KG1 (cell line): Measurements from ENCODE around the gene ZNF680.
"Not testable (repeated sequence)": the region's sequence is repeated elsewhere in the genome, so short reads cannot be mapped to it uniquely, and the experiment has no call there.

Experiments used
- DNase-seq: peaks from one replicate; lab custom pipeline; 2025; lab: John Stamatoyannopoulos, UW

Gene ZNF680

DNA sequence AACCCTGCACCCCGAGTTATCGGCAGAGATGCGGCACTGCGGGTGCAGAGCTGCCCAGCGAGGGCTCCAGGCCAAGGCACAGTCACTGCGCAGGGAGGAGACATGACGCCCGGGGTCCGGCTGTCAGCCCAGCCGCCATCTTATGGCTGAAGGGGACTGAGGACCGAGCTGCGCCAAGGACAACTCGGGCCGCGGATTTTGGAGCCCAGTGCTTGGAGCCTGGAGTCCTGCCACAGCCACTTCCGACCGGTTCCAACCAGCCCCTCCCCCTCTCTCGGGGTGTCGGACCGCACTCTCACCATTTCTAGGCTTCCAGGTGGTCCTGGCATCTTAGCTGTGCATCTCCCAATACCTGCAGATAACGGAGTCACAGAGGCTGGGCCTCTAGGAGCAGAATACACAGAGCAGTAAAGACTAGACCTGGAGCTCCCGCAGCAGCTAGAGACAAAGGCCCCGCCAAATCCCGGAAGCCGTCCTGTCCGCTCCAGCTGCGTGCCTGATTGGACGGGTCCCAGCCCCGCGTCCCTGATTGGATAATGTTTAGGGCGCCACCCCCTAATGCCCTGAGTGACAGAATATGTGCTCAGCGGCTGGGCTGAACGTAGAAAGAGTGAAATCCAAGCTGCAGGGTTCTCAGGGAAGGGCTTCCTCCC is at the start of gene ZNF680:
TSS of gene ZNF680 (minus strand) at position 446 of the 653 bp plus-strand sequence. CDS start at position 329, 117 bp downstream.
- DNase-seq = peak; percentile 93

DNA sequence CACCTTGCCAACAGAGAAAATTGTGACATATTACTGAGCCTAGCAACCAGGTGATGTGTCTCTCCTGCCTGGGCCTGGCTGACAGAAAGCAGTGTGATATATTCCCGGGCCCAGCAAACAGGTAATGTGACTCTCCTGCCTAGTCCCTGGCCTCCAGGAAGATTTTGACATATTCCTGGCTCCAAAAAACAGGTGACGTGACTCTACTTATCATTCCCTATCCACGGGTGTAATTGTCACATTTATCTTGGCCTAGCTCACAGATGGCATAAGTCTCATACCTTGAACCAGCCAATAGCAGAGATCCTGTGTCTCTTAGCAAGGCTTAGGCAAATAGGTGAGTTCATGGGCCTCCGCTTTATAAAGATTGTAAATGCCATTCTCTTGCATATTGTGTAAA is 49.6 kb upstream of the ZNF680 start:
- DNase-seq = no peak

DNA sequence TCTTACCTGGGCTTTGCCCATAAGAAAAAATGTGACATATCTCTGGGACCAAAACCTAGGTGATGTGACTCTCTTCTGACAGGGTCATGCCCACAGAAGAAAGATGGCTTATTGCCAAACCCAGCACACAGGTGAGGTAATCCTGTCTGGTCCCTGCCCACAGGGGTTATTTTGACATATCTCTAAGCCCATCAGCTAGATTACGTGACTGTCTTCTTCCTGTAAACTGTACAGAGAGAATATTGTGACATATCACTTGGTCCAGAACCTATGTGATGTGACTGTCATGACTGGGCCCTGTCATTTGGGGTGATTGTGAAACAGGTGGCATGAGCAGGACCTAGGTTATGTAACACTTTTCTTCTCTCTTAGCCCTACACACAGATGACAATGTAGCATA is 48.8 kb upstream of the ZNF680 start:
- DNase-seq = no peak

DNA sequence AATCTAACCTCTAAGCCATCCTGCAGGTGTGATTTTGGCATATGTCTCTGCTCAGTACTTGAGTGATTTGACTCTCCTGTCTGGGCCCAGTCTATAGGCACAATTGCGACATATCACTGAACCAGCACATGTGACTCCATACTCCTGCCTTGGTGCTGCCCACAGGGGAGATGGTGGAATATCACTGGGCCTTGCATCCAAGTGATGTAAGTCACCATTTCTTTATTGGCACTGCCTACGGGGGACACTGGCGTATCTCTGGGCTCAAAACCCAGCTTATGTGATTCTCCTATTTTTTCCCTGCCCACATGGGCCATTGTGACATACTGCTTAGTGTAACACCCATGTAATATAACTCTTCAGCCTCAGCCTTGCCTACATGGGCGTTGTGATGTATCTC is 48.1 kb upstream of the ZNF680 start:
- no peak for DNase-seq

DNA sequence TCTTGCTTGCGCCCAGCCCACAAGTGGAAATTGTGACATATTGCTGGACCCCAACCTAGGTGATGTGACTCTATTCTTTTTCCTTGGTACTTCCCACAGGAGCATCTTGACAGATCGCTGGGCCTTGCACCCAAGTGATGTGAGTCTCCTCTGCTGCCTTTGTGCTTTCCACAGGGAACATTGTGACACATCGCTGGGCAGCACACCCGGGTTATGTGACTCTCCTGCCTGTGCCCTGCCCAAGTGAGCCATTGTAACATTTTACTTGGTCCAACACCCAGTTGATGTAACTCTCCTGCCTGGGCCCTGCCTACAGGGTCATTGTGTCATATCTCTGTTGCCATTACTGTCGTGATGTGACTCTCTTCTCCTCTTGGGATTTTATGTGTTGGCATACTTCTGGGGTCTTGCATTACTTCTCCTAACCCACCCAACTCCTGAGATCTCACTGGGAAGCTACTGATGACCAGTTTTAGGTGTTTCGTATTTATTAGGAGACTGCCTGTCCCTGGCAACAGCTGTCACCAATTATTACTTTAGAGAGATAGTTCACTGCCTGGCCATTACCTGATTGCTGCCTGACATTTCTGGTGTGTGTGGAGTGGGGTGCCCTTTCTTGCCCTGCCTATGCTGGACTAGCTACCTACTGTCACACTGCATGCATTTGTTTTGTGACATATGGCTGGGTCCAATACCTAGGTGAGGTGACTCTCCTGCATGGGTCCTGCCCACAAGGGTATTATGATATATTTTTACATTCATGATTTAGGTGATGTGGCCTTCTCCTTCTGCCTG is 45.4 kb upstream of the ZNF680 start:
- DNase-seq = no peak

DNA sequence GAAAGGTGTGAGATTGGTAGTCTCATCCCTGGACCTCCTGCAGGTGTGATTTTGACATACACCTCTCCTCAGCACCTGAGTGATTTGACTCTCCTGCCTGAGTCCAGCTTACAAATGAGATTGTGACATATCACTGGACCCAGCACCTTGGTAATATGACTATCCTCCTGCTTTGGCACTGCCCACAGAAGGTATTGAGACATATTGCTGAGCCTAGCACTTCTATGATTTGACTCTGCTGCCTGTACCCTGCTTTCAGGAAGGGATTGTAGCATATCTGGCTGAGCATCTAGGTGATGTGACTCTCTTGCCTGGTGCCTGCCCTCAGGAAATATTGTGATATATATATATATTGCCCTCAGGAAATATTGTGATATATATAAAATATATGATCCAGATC is 43.5 kb upstream of the ZNF680 start:
- DNase-seq = no peak

DNA sequence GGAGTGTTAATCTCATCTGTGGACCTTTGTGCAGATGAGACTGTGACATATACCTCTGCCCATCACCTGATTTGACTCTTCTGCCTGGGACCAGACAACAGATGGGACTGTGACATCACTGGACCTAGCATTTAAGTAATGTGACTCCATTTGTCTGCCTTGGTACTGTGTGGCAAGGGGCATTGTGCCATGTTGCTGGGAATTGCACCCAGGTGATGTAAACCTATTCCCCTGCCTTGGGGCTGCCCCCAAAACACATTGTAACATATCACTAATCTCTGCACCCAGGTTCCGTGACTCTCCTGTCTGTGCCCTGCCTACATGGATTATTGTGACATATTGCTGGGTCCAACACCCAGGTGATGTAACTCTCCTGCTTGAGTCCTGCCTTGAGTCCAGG is 40.4 kb upstream of the ZNF680 start:
- no peak for DNase-seq

DNA sequence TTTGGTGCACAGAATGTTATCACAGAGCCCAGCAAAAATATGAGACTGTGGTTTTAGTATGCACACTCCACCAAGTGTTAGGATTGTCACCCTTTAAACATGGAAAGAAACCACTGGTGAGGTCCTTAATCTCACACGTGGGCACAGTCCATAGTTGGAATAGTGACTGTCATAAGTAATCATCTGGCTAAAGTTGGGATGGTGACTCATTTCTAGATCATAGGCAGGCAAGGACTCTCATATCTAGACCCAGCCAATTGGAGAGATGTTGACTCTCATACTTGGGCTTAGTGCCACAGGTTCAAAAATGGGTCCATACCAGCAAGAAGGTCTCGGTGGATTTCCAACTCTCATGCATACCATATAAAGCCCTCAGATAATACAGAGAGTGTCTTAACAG is 39.6 kb upstream of the ZNF680 start:
- no peak for DNase-seq

DNA sequence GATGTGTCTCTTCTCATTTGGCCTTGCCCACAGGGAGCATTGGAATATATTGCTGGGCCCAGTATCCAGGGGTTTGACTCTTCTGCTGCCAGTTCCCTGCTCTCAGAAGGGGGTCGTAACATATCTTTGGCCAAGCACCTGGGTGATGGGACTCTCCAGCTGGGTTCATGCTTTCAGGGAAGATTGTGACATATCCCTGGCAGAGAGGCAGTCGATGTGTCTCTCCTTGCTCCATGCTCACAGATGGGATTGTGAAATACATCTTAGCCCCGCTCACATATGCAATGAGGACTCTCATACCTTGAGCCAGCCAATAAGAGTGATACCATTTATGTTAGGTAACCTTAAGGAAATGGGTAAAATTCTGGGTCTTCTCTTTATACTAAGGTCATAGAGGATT is 39.2 kb upstream of the ZNF680 start:
- DNase-seq = no peak

DNA sequence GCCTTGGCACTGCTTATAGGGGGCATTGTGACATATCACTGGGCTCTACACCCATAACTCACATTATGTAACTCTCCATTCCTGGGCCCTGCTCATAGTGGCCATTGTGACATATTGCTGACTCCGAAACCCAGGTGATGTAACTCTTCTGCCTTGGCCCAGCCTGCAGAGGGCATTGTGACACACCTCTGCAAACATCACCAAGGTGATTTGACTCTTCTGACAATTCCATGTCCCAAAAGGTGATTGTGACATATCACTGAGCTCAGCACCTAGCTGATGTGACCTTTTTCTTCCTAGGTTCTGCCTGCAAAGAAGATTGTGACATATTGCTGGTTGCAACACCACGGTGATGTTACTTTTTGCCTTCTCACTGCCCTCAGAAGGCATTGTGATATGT is 36.5 kb upstream of the ZNF680 start:
- no peak for DNase-seq

DNA sequence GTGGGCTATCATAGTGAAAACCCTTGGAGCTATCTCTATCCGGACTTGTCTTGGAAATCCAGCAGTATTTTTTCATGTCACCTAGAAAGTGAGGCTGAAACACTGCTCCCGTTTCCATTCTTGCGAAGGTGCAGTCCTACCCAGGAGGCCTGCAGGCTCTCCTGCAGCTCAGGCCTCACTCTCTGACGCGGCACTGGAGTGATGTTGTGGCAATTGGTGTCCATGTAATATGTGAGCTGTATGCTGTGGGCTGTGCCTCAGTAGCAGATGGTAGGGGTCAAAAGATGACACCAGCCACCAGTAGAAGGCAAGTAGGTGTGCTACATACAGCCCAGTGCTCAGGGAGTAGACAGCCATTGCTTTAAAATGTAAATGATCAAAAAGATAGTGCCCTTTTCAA is 28.1 kb upstream of the ZNF680 start:
- no peak for DNase-seq

DNA sequence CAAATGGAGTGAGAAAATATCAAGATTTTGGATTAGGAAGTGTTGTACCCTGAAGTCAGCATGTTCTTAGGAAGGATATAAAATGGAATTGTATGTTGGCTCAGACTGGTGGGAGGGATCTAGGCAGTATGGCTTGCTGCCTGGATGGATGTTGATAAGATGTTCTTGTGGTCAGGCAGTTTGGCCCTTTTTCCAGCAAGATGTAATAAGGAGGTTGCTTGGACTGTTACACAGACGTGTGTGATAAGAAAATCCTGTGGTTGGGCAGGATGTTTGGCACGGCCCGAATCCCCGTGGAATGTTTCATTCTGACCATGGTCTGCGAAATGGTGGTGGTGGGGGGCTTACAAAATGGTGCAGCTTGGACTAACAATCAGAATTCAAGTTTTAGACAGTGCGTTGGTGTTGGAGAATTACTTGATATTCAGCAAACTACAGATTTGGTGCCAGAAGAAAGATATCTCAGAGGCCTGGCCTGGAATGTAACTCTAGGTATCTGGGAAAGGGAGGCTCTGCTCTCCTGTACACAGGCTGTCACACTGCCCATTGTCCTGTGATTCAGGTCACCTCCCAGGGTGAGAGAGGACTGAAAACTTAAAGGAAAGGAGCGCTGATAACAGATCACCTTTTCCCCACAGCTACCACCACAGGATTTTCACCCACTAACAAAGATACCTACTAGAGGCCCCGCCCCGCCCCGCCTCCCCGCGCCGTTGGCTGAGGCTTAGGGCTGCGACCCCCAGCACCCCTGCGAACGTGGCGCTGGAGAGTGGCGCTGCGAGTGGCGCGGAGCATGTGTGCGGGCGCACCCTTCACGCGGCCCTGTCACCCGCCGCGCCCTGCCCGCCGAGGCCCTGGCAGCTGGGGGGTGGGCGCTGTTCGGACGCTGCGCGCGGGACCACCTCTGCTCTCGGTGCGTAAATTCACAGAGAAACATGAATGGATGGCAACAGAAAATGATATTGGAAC is 19.3 kb upstream of the ZNF680 start:
- no peak for DNase-seq

DNA sequence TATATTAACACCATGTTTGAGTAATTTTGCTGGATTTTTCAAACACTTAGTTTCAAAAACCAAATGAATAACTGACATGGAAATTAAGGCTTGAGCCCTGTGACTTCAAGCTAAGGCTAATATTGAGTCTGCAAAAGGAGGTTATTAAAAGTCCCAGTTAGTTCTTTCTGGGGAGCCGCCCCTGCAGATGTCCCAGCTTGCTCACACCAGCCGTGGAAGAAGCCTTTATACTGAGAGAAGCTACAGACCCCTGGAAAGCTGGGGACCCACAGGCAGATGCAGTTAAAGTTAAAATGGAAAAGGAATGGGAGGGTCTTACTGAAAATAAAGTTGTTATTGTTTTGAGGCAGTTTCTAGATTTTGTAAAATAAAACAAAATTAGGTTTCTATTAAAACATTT is 18.5 kb upstream of the ZNF680 start:
- no peak for DNase-seq

DNA sequence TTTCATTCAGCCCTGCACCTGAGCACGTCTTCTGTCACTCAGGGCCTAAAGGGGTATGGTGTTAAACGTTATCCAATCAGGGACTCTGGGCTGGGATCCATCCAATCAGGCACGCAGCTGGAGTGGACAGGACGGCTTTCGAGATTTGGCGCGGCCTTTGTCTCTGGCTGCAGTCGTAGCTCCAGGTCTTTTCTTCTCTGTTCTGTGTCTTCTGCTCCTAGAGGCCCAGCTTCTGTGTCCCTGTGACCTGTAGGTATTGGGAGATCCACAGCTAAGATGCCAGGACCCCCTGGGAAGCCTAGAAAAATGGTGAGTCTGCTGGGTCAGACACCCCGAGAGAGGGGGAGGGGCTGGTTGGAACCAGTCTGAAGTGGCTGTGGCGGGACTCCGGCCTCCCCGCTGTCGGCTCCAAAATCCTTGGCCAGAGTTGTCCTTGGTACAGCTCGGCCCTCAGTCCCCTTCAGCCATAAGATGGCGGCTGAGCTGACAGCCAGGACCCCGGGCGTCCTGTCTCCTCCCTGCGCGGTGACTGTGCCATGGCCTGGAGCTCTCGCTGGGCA is 11.7 kb upstream of the ZNF680 start:
- DNase-seq = no peak

DNA sequence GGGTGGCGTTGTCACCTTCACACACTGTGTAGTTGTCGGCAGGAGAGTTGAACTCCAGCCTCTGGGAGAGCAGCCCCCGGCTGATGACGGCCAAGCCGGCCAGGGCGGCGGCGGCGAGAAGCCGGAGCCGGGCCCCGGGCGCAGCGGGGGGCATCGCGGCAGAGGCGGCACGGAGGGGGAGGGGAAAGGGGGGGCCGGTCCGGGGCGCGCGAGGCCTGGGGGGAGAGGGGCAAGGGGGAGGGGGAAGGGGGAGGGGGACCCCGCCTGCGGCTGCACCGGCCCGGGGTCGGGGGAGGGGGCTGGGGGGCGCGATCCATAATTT is 7.4 kb upstream of the ZNF680 start:
- DNase-seq = not testable (repeated sequence)

DNA sequence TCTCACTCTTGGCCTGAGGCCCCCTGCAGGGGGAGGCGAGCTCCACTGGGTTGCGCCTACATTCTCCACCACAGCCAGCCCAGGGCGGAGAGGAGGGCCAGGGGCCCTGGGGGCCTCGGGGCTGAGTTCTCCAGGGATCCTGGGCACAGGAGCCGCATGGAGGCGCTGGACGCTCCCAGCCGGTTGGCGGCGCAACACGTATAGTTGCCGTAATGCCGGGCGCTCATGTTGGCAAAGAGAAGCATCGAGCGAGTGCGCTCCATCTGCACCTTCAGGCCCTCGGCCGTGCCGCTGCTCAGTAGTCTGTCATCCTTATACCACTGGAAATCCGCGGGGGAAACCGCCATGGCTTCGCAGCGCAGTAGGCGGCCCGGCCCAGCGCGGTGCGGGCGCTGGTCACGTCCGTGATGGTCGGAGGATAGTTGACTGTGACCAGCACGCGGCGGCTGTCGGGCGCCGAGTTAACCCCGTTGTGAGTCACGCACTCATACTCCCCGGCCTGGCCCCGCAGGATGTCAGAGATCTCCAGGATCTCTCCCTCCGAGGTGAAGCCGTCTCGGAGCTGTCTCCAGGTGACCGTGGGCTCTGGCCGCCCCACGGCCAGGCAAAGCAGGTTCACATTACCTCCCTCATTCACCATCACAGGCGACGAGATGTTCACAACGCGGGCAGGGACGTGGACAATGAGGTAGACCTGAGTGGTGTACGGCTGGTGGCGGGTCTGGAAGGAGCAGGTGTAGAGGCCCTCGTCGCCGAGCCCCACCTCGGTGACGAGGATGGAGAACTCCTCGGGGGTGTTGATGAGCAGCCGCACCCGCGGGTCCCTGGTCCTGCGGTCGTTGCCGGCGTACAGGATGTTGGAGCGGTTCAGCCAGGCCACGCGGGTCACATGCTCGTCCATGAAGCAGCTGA is 6.8 kb upstream of the ZNF680 start:
- not testable (repeated sequence) for DNase-seq

DNA sequence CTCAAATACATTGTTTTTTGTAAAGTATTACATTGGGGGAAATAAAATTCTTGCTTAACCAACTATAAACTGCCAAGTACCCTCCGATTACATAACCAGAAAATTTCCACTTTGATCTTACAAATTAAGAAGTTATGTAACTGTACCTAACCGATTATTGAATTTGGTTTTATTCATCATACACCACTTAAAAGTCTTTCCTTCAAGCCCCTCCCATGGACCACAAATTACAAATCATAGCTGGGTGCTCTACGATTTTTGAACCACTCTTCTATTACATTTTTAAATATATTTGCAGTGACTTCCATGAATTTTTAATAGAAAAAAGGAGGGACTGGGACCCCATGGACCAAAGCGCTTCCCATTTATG is 630 bp downstream of the ZNF680 start:
- no peak for DNase-seq

DNA sequence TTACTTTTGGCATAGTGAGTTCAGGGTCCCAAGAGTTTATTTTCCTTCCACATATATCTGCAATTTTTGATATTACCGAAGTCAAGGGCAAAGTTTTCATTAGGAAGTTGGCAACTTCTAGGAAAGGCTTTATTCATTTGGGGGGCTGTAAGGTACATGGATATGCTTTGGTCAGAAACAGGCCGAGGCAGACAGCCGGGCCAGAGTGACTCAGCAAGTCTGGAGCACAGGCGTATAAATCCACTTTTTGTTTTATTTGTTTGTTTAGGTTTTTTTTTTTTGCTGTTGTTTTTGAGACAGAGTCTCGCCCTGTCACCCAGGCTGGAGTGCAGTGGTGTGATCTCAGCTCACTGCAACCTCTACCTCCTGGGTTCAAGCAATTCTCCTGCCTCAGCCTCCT is 3.7 kb downstream of the ZNF680 start:
- DNase-seq = no peak

DNA sequence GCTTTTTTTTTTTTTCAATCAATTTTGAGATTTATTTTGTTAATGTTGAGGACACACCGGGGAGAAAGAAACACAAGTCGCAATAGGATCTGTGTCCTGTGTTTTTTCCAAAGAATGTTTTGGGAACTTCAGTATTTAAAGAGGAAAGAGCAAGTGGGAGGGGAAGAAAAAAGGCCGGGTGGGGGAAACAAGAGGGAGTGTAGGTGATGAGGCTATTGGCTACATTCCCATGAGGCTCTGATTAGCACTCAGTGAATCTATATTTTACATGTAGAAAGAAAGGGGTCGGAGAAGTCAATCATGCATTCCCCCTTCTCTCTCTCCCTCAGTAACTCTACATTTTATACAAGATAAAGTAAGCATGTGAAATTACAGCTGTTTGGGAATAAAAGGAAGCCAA is 4.1 kb downstream of the ZNF680 start:
- DNase-seq = no peak

DNA sequence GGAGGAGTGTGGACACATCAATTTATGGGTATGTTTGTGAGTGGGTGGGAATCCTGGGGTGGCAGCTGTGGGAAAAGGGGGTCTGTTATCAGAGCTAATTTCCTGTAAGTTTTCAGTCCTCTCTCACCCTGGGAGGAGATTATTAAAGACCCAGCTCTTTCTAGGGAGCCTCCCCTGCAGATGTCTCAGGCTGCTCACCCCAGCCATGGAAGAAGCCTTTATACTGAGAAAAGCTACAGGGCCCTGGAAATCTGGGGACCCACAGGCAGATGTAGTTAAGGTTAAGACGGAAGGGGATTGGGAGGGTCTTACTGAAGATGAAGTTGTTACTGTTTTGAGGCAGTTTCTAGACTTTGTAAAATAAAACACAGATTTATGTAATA is 4.6 kb downstream of the ZNF680 start:
- DNase-seq = no peak

DNA sequence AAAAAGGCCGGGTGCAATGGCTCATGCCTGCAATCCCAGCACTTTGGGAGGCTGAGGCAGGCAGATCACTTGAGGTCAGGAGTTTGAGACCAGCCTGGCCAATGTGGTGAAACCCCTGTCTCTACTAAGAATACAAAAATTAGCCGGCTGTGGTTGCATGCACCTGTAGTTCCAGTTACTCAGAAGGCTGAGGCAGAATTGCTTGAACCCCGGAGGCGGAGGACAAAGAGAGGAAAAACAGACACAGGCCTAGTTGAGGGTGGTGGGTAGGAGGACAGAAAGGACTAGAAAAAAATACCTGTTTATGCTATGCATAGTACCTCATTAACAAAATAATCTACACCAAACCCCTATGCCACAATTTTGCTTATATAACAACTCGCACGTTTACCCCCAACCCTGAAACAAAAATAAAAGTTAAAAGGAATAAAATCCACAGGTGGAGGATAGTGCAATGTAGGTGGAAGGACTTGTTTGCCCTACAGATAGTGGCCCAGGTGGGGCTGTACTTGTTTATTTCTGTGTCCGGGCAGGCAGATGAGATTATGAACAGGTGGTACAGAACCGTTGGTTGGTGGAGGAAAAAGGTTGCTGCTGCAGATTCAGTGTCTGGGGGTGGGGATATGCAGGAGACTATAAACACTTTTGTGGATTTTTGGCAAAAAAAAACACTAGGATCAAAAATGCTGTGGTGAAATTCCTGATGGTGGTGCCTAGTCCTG is 5.1 kb downstream of the ZNF680 start:
- no peak for DNase-seq
